GM18519 (cell line): Measurements from ENCODE around the gene SLC6A6.

Experiments used
- ATAC-seq: cut with Tn5 transposase; IDR thresholded peaks from one replicate; pipeline ENCODE4 v1.9.1; 2021; ENCODE audit warnings: mild to moderate bottlenecking, moderate library complexity; ENCODE audit not compliant: unreplicated experiment, low FRiP score

SLC6A6 gene

DNA sequence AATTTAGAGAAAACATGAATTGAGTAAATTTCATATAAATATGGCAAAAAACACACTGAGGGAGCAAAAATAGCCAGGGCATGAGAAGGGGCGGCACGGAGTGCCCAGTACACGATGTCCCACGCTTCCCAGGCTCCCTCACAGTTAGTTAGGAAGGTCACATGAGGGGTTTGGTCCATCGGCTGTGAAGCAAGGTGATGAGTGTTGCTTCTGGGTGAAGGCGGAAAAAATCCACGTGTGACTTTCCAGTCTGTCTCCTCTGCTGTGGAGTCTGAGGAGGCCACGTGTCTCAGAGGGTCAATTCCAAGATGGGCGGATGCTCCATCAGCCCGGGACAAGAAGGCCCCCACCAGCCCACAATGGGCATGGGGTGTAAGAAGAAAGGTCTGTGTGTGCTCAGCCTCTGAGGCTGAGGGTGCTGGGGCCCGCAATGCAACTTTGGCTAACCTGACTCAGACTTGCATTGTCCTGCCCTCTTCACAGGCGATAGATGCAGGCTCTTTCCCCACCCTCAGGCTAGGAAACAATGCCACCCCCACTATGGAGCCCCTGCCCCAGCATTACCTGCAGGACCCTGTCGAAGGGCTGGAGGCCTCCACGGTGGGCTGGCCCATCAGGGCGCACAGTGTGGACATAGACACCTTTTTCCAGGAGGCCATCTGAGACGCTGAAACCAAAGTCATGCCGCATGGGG is 92.0 kb downstream of the SLC6A6 start:
- ATAC-seq: no peak

DNA sequence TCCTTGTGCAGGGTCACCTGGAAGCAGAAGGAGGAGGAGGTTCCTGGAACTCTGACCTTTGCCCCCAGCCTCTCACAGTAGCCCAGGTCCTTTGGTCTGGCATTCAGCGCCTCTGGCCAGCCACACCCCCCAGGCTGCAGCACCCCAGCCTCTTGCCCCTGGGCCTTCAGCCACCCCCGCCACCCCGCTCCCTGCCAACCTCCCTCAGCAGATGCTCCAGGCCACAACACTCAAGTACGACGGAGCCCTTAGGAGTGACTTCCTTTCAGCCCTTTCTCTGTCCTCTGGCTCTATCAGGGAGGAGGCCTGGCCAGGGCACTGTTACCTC is 92.5 kb downstream of the SLC6A6 start:
- ATAC-seq: no peak

DNA sequence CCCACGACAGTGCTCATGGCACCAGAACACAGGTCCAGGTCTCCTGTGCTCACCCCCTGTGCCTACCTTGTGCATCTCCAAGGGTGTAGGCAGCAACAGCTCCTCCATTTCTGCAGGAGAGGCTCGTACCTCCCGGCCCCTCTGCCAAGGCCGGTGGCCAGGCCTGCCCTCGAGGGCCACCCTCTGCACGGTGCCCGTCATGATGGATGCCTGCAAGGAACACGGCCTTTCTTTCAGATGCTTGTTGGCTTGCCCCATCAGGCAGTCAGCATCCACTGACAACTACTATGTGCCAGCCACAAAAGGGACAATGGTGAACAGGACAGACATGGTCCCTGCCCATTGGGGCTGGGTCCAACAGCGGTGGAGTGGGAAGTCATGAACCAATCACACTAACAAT is 93.9 kb downstream of the SLC6A6 start:
- no peak for ATAC-seq

DNA sequence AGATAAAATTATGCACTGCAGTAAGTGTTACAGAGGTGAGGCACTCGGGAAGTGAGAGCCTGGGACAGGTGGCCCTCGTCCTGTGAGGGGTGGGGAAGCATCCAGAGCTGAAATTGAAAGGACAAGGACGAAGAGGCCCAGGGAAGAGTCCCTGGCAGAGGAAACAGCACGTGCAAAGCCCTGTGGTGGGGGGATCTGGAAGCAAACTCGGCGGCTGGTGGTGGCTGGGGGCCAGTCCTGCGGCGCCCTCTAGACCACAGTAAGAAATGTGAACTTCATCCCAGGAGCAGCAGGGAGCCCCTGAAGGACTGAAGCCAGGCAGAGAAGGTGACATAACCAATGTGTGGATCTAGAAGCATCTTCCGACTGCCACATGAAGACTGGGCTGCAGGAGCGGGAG is 94.9 kb downstream of the SLC6A6 start:
- ATAC-seq: no peak

DNA sequence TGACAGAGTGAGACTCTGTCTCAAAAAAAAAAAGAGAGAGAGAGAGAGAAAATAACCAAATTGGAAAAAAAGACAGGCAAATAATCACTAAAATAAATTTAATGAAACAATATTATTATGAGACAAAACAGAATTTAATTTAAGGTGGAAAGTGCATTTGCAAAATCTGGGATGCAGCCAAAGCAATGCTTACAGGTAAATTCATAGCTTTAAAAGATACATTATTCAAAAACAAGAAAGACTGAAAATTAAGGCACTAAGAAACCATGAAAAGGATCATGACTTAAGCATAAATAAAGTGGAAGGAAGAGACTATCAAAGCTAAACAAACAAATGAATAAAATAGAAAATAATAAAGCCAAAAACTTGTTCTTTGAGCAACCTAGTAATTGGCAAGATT is 100.1 kb downstream of the SLC6A6 start:
- no peak for ATAC-seq

DNA sequence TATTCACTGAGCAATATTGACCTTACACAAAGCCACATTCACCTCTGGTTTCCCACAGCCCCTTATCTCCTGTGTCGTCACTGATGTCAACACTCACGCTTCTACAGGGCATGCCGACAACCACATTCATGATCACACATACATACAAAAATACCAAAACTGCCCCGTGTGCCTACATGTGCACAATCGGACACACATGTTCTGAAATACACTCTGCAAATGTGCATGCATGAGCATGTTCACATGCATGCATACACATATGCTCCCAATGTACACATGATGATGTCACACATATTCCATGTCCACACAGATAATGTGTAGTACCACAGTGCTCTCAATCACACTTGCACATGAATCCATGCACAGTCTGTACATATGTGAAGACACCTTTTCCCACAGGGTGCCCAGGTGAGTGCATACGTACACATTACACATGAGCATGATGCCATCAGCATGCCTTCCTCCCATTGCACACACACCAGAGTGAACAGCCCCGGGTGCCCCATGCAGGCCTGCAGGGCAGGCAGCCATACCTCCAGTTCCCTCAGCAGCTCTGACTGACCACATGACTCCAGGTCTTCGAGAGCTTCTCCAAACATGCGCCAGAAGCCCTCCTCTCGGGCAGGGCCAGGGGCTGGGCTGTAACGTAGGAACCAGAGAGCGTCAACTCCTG is 100.8 kb downstream of the SLC6A6 start:
- ATAC-seq: no peak

DNA sequence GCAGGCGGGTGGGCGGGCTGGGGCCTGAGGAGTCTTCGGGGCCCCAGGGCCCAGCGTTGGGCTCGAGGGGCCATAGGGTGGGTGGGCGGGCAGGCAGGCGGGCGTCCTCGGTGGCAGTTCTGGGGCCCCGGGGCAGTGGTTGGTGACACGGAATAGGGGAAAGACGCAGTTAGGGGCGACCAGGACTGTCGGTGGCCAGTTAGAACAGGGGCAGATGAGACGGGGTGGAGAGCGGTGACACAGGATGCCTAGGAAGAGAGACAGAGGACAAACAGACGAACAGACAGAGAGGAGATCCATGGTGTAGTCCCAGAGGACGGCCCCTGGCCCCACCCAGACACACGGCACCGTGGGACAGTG is 101.3 kb downstream of the SLC6A6 start:
- no peak for ATAC-seq

DNA sequence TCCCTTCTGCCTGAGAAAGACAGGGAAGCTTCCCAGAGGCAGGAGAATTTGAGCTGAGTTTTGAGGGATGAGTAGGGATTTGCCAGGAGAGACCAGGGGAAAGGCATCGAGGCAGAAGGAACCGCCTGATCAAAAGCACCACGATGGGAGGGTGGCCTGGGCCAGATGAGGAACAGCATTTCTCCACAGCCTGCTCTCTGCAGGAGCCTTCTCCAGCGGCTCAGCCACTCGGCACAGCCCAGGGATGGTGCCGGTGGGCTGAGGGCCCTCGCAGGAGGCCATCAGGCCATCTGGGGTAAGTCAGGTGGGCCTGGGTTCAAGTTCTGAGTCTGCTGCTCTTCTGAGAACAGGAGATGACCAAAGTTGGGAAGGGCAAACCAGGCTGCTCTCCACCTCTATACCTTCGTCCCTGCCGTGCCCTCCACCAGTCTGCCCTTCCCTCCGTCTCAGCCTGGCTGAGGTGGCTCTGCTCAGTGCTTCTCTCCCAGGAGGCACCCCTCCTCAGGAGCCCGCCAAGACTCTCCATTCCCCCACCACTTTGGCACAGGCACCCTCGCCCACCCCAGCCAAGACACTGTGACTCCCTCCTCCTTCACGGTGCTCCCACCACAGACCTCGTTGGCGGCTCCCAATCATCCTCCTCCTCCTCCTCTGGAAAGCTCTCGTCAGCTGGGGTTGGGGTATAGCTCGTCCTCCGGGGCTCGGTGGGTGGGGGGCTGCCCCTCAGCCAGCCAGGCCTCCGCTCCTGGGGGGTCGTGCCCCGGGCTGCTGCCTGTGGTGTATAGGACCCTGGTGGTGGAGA is 102.8 kb downstream of the SLC6A6 start:
- no peak for ATAC-seq

DNA sequence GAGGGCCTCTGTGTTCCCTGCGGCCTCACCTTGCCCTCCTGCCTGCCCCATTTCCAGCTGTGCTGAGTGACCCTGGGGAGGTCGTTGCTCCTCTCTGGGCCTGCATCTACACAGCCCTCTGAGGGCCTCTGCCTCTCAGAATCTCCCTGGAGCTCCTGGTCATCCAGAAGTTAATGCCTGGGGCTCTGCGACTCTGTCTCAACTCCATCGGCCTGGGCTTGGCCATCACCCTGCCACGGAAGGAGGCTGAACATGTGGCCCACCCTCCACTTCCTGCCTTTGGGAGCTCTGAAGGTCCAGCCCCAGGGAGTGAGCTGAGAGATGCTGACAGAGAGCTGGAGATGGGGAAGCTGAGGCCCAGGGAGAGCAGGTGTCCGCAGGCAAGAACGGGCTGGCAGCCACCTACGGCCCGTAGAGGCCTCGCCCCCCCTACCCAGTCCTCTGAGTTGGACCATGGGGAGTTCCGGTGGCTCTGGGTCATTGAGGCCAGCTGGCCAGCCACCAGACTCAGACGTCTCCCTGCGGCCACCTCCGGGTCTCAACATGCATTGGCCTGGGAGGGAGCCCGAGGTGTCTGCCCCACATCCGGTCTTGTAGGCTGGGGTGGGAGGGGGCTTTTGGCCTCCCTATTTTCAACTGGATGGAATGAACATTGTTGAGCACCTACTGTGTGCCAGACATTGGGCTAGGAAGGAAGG is 103.5 kb downstream of the SLC6A6 start:
- no peak for ATAC-seq

DNA sequence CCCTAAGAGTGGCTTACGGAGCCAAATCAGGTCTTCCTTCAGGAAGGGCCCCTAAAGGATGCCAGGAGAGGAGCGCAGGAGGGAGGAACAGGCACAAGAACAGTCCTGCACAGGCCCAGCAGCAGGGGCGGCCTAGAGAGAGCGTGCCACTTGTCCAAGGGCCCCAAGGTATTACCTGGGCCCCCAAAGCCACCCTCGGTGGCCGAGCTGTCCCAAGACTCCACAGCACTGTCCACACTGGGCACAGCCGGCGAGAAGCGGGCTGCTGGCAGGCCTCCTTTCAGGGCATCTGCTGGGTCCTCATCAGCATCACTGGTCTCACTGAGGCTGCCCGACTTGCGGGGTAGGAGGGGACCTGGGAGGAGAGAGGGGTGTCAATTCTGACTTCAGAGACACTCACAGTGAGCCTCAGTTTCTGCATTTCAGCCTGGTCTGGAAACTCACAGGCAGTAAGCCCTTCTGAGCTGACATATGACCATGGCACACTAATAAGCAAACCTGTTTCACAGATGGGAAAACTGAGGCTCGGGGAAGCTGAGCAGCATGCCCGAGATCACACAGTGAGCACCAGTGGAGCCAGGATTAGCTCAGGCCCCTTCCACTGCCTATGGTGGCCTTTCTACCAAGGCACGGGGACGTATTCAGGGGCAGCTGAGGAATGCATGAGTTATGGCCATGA is 104.4 kb downstream of the SLC6A6 start:
- no peak for ATAC-seq

DNA sequence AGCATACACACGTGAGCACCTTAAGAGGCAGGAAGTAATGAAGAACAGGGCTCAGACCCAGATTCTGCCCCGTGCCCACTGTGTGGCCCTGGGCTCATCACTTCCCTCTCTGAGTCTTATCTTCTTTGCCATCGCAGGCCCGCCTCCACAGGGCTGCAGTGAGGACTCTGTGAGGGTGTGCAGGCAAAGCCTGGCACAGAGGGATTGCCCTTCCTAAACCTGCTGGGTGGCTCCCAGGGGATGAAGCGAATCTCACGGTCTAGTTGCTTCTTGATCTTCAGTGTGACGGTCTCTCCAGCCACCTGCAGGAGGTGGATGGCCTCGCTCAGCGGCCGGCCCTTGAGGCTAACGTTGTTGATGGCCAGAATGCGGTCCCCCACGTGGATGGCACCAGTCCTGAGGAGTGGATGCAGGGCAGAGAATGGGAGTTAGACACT is 104.9 kb downstream of the SLC6A6 start:
- no peak for ATAC-seq

DNA sequence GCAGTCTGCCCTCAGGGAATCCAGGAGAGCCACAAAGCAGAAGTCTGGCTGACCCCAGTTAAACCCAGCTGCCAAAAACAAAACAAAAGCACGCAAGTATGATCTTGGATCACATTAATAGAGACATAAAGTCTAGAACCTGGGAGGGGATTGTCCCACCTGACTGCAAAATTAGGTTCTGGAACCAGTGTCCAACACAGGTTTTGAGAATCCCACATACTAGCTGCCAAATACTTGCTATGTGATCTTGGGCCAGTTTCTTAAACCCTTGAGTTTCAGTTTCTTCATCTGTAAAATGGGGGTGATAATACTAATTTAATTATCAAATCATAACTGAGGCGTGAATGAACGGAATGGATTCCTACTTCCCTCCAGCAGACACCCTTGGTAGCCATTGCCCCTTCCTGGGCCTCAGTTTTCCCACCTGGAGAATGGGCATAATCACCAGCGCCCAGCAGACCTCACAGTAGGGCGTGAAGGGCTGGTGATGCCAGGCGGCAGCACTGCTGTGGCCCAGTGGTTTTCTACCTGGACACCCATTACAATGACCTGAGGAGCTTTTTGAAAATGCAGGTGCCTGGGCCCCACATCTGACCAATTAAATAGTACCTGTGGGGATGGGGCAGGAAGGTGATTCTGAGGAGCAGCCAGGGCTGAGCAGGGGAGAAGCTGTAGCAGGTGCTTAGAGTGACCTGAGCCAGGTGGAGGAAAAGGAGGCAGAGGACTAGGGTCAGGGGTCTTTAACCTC is 105.5 kb downstream of the SLC6A6 start:
- ATAC-seq: no peak

DNA sequence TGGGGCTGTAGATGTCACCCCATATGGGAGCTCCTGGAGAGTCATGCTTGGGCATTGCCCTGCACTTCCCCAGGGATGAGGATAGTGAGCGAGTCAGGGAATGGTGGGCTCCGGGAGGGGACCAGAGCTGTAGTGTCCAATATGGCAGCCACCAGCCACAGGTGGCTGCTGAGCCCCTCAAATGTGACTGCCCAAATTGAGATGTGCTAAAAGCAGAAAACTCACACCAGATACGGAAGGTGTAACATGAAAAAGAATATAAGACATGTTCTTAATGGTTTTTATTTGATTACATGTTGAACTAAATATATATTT is 106.1 kb downstream of the SLC6A6 start:
- ATAC-seq: no peak

DNA sequence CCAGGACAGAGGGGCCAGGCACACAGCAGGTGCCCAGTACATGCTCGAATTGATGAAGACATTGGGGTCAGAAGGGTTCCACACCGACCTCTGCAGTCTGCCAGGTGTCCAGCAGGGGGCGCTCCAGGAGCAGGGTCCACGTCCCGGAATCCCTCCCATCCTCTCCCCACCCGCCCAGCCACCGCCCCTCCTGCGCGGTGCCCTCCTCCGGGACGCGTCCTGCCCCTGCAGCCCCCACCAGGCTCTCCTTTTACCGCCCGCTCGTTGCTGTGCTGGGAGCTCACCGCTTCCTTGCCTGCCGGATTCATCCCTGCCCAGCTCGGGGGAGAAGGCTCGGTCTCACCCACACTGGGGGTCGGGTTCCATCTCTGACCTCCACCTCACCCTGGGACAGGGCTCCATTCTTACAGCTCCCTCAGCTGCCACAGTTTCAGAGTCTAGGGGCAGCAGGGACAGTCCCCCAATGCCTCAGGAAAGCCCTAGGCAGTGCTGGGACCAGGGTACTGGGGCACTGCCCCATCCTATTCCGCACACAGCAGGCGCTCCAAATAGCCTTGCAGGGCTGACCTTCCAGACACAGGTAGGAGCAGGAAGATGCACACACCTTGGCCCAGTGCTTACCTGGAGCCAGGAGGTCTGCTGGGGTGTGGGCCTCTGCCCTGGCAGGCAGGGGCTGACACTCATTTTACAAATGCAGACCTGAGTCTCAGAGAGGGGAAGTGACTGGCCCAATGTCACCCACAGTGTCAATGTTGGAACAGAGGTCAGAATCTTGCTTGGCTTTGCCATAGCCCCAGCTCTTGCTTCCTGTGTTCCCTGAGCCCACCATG is 106.8 kb downstream of the SLC6A6 start:
- ATAC-seq: no peak

DNA sequence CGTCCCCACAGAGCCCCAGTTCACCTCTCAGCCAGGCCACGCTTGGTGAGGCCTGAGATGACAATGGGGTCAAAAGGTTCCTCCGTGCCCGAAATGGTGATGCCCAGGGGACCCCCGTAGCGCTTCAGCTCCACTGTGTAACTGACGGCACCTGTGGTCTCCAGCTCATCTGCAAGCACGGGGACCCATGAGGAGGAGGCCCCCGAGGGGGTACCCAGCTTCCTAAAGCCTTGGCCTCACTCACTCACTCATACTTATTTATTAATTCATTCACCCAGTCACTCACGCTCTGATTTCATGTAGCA is 107.3 kb downstream of the SLC6A6 start:
- ATAC-seq: no peak

DNA sequence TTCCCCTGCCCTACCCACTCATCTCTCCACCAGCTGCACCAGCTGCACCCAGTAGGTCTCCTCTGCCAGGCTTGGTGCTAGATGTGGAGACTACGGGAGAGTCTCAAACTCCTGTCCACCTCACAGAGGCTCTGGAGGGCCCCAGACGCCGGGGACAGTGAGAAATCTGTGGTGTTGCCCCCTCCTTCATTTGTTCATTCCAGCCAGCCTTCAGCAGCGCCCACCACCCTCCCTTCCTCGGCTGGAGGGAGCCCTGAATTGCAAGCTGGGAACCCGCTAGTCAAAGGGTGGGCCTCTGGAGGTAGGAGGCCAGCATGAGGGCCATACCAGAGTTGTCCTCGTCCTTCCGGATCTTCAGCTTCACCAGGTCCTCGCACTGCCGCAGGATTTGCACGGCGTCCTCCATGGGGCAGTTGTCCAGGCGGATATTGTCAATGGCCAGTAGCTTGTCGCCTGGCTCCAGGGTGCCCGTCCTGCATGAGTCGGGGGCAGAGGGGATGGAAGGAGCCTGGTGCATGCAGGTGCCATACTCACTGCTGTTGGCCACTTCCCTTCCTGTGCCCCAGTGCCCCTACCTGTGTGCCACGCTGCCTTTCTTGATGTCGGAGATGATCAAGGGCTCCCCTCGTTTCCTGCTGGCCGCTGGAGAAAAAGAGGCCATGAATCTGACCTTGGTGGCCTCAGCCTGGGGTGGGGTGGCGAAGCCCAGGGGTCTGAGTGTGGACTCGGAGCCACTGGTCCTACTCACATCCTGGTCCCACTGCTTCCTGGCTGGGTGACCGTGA is 108.6 kb downstream of the SLC6A6 start:
- no peak for ATAC-seq

DNA sequence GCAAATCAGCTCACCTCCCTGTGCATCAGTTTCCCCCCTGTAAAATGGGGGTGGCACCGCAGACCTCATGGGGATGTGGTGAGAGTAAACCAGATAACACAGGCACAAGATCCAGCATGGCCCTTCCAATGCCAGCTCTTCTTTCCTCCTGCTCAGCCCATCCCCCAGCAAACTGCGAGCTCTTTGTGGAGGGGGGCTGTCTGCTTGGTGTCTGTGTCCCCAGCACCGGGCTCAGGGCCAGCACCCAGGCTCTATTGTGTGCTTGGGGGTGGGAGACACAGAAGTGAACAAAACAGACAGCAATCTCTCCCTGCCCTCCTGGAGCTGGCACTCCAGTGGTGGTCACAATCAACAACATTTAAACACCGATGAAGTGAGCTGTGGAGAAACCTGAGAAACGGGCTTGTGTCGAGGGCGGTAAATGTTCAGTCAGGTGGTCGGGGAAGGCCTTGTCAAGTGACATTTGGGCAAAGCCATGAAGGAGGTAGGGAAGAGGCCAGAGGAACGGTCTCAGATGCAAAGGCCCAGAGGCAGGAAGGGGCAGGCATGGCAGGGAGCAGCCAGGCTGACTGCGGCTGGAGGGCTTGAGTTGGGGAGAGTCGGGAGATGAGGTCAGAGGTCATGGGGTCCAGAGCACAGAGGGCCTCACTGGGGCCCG is 109.3 kb downstream of the SLC6A6 start:
- no peak for ATAC-seq

DNA sequence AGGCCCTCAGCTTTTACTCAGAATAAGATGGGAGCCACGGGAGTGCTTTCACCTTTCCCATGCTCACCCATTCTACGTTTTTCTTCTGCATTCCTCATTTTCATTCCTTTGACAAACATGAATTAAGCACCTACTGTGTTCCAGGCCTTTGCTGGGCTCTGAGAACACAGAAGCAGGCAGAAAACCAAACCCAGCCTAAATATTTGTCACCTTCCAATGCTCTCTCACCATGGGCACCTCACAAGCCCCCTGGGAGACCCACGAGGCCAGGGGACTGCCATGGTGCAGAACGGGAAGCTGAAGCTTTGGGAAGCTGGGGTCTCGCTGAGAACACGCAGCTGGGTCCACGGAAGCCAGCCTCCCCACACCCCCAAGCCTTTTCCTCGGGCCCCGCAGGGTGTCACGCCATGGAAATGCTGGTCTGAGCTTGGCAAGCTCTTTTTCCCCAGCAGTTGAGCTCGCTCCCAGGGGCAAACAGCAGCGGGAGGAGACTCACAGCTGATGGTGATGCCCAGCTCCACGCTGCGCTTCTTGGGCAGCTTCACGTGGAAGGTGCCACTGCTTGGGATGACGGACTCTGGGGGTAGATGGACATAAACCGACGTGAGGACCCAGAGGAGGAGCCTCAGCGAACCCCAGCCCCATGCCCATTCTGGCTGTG is 110.0 kb downstream of the SLC6A6 start:
- ATAC-seq: no peak
